HG03565 (cell line): Measurements from ENCODE around the gene CXorf51B.
"Not testable (repeated sequence)": the region's sequence is repeated elsewhere in the genome, so short reads cannot be mapped to it uniquely, and the experiment has no call there.

ENCODE experiments used
- ATAC-seq: cut with Tn5 transposase; IDR thresholded peaks from one replicate; pipeline ENCODE4 v1.9.1; 2021; ENCODE audit warnings: mild to moderate bottlenecking, moderate library complexity; ENCODE audit not compliant: unreplicated experiment

The CXorf51B gene

DNA sequence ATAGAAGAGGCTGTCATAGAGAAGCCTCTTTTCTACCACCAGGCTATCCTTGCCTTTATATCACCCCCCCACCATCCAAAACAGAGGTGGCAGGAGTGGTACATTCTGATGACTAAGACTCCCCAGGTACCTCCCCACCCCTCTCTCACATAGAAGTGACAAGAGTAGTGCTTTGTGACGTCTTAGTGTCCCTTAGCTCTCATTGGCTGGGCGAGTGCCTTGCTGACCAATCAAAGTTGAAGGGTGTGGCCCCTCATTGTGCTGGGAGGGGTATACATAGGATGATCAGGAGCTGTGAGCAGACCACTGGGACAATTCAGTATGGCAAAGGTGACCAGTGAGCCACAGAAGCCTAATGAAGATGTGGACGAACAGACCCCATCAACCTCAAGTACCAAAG is at the start of gene CXorf51B:
CXorf51B (plus strand) TSS at position 301 of the 400 bp plus-strand sequence; CDS start at position 322, 21 bp downstream.
- ATAC-seq: not testable (repeated sequence)

- not testable (repeated sequence) for ATAC-seq
Observed at GRCh38 chrX:146814644-146815043, 5.1 kb downstream of the CXorf51B start, which contains the start of gene CXorf51A. CXorf51A (minus strand) TSS chrX:146814744; CDS start chrX:146814723, 21 bp downstream.

DNA sequence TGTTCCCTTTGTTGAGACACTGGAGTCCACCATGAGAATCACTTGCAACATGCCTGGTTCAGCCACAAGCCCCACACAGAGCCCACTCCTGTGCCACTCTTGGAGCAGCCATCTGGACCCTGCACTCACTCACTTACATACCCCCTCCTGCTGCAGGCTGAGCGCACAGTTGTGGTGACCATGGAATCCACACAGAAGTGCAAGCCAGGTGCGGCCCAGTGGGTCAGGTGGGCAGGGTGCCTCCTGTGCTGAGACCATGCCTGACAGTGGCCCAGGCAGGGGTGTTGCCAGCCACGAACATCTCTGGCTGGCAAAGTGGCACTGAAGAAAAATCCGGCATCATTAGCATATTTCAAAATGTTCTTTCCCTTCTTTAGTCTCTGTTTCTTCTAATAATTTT is 22.4 kb downstream of the CXorf51B start:
- no peak for ATAC-seq

DNA sequence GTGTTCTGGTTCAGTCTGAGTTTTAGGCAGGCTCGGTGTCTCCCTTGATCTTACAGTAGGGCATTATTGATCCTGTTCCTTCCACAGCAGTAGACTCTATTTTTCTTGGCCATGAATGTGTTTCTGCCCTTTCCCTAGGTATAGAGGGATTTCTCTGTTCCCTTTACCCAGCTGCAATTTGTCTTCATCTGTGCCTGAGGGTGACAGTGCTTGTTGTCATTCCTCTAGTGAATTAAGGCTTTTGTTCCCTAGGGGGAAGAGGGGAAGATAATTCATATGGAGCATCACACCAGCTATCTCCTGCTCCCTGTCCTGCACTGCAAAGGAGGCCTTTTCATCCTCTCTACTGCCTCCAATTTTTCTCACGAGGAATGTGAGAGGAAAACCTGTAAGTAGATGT is 44.7 kb downstream of the CXorf51B start:
- ATAC-seq: no peak
